ENCODE measurements around the gene PTPRN2. TPM values are rescaled to one million over a fixed set of nuclear protein-coding genes. Genes with fewer than 3 reads are reported as not detected.

The PTPRN2 gene
- total and polyA plus RNA-seq, 9 of the 15 experiments (the other 6 are each of a cell fraction or from before 2014, with no cell fraction given): not detected

DNA sequence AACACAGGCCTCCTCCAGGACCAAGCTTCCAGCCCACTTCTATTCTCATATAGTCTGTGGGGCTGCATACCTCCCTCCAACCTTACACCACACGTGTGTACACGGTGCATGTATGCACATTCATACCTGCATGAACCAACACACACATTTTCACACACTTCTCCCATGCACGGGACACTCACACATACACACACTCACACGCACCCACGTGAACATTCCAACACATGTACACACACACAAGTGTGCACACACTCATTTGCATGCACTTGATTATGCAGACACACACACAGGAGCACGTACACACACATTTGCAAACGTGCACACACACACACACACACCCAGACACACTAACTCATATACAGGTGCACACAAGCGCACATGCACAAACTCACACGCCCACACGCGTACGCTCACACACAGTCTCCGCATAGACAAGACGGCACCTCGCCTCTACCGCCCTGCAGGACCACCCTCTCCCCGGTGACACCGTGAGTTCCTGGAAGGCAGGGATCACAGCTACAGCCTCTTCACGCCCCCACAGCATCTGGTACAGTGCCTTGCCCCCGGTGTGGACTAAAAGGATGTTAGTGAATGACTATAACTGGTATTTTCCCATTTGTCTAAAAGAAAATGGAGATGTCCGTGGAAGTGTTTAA lies 263.8 kb downstream of the PTPRN2 start:
- POLR2A ChIA-PET: interaction anchor here (0.6 kb wide), 1 partner anchor 17 kb away, joined by 3 read pairs; no protein-coding TSS in a partner anchor
- Histone ChIP-seq H3K4me2 (ENCODE audit: insufficient read depth, low read length) (no peak overlapping the region), H3K9me1 (ENCODE audit: control insufficient read depth, insufficient read depth, low read length) (no peaks in the 10 kb centered on the region), H3K79me2 (ENCODE audit: control insufficient read depth, insufficient read depth, low read length) (no peaks in the 10 kb centered on the region), H3K9ac (ENCODE audit: insufficient read depth in 1 of 2, low read depth in 2 of 2, low read length in 2 of 2) (no peak overlapping the region), H3K36me3 (ENCODE audit: control insufficient read depth, insufficient read depth, low read length) (no peaks in the 10 kb centered on the region), H4K20me1 (replicated peaks; ENCODE audit: control insufficient read depth, insufficient read depth, low read length) (no peaks in the 10 kb centered on the region), H3K27me3 (ENCODE audit: control insufficient read depth in 2 of 2, insufficient read depth in 2 of 2, low read length in 2 of 2) (peaks cover 0 to 29% of the 10 kb centered on the region in 2 experiments; a peak in 2 of 5 replicates), H3K27ac (ENCODE audit: extremely low read depth, low read depth, low read length) (no peak overlapping the region), H3K9me3 (replicated peaks; ENCODE audit: control insufficient read depth, insufficient read depth, low read depth, low read length) (peaks cover 14% of the 10 kb centered on the region), H2AFZ (ENCODE audit: low read depth, low read length) (no peak overlapping the region), H3K4me1 (replicated peaks in 1 of 2; ENCODE audit: control insufficient read depth in 2 of 2, insufficient read depth in 2 of 2, low read length in 2 of 2) (peaks cover 0 to 5% of the 10 kb centered on the region in 2 experiments; a peak in 1 of 5 replicates), H3K4me3 (no peak overlapping the region)
- ATAC-seq: no peak
- intact Hi-C loops (cut with micrococcal nuclease): no loop called here
- CTCF ChIA-PET (ENCODE audit: low intra/inter-chr PET ratio): no interaction called here
- no peak for DNase-seq (ENCODE audit: extremely low read depth in 1 of 4, low spot score in 3 of 4)
- BruUV-seq (replicated peaks): no TSS peak
- no peak for FAIRE-seq
- no peak for TF ChIP-seq ZKSCAN8 (CRISPR knock-in tag; IDR thresholded peaks at IDR 0.05)
- TF ChIP-seq CREM (IDR thresholded peaks at IDR 0.05; ENCODE audit: low read depth): no peak
- no peak for TF ChIP-seq FOXJ3 (CRISPR knock-in tag; IDR thresholded peaks at IDR 0.05)
- TF ChIP-seq, protein P1, sequence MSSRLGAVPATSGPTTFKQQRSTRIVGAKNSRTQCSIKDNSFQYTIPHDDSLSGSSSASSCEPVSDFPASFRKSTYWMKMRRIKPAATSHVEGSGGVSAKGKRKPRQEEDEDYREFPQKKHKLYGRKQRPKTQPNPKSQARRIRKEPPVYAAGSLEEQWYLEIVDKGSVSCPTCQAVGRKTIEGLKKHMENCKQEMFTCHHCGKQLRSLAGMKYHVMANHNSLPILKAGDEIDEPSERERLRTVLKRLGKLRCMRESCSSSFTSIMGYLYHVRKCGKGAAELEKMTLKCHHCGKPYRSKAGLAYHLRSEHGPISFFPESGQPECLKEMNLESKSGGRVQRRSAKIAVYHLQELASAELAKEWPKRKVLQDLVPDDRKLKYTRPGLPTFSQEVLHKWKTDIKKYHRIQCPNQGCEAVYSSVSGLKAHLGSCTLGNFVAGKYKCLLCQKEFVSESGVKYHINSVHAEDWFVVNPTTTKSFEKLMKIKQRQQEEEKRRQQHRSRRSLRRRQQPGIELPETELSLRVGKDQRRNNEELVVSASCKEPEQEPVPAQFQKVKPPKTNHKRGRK (tag; IDR thresholded peaks at IDR 0.05): no peak
- TF ChIP-seq MAFG (tag; conservative IDR thresholded peaks at IDR 0.05): no peak
- TF ChIP-seq, protein P2, sequence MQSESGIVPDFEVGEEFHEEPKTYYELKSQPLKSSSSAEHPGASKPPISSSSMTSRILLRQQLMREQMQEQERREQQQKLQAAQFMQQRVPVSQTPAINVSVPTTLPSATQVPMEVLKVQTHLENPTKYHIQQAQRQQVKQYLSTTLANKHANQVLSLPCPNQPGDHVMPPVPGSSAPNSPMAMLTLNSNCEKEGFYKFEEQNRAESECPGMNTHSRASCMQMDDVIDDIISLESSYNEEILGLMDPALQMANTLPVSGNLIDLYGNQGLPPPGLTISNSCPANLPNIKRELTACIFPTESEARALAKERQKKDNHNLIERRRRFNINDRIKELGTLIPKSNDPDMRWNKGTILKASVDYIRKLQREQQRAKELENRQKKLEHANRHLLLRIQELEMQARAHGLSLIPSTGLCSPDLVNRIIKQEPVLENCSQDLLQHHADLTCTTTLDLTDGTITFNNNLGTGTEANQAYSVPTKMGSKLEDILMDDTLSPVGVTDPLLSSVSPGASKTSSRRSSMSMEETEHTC (IDR thresholded peaks at IDR 0.05): no peak
- TF ChIP-seq GABPA (tag; conservative IDR thresholded peaks at IDR 0.05; ENCODE audit: low read depth): no peak
- no peak for TF ChIP-seq PCBP2 (IDR thresholded peaks at IDR 0.05; ENCODE audit: low read depth, low read length, poor library complexity, severe bottlenecking)
- TF ChIP-seq, protein P3, sequence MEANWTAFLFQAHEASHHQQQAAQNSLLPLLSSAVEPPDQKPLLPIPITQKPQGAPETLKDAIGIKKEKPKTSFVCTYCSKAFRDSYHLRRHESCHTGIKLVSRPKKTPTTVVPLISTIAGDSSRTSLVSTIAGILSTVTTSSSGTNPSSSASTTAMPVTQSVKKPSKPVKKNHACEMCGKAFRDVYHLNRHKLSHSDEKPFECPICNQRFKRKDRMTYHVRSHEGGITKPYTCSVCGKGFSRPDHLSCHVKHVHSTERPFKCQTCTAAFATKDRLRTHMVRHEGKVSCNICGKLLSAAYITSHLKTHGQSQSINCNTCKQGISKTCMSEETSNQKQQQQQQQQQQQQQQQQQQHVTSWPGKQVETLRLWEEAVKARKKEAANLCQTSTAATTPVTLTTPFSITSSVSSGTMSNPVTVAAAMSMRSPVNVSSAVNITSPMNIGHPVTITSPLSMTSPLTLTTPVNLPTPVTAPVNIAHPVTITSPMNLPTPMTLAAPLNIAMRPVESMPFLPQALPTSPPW (CRISPR knock-in tag; IDR thresholded peaks at IDR 0.05): no peak
- TF ChIP-seq ESRRA (IDR thresholded peaks at IDR 0.05; ENCODE audit: borderline replicate concordance, low read depth): no peak
- TF ChIP-seq POLR2G (IDR thresholded peaks at IDR 0.05; ENCODE audit: low read depth, low read length): no peak
- TF ChIP-seq, protein P4, sequence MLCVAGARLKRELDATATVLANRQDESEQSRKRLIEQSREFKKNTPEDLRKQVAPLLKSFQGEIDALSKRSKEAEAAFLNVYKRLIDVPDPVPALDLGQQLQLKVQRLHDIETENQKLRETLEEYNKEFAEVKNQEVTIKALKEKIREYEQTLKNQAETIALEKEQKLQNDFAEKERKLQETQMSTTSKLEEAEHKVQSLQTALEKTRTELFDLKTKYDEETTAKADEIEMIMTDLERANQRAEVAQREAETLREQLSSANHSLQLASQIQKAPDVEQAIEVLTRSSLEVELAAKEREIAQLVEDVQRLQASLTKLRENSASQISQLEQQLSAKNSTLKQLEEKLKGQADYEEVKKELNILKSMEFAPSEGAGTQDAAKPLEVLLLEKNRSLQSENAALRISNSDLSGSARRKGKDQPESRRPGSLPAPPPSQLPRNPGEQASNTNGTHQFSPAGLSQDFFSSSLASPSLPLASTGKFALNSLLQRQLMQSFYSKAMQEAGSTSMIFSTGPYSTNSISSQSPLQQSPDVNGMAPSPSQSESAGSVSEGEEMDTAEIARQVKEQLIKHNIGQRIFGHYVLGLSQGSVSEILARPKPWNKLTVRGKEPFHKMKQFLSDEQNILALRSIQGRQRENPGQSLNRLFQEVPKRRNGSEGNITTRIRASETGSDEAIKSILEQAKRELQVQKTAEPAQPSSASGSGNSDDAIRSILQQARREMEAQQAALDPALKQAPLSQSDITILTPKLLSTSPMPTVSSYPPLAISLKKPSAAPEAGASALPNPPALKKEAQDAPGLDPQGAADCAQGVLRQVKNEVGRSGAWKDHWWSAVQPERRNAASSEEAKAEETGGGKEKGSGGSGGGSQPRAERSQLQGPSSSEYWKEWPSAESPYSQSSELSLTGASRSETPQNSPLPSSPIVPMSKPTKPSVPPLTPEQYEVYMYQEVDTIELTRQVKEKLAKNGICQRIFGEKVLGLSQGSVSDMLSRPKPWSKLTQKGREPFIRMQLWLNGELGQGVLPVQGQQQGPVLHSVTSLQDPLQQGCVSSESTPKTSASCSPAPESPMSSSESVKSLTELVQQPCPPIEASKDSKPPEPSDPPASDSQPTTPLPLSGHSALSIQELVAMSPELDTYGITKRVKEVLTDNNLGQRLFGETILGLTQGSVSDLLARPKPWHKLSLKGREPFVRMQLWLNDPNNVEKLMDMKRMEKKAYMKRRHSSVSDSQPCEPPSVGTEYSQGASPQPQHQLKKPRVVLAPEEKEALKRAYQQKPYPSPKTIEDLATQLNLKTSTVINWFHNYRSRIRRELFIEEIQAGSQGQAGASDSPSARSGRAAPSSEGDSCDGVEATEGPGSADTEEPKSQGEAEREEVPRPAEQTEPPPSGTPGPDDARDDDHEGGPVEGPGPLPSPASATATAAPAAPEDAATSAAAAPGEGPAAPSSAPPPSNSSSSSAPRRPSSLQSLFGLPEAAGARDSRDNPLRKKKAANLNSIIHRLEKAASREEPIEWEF (CRISPR knock-in tag; IDR thresholded peaks at IDR 0.05): no peak
- in situ Hi-C loops (cut with MboI): no loop called here
- 7% methylated on average over 21 of the region's 21 CpGs for WGBS (ENCODE audit: insufficient coverage, low coverage, missing lambda C conversion rate)
